ENCODE data around the gene CDKN2B-AS1.

Gene CDKN2B-AS1

GRCh38 chr9:22102146-22103053 is 107.8 kb downstream of the CDKN2B-AS1 start:
- no peaks in the 10 kb centered on the region for H3K36me3 ChIP-seq (ENCODE audit: control insufficient read depth, insufficient read depth, low read length)
- H3K9me3 ChIP-seq (ENCODE audit: control insufficient read depth, low read length): no peaks in the 10 kb centered on the region
- H3K4me1 ChIP-seq (ENCODE audit: control insufficient read depth, insufficient read depth, low read length, poor library complexity, severe bottlenecking): peaks cover 7% of the 10 kb centered on the region
- no peak overlapping the region for H3K4me3 ChIP-seq (ENCODE audit: insufficient read depth, low read depth, low read length, poor library complexity, severe bottlenecking)
- no peak overlapping the region for H3K27ac ChIP-seq (ENCODE audit: insufficient read depth, low read length, poor library complexity, severe bottlenecking)
- DNase-seq: no peak
- H3K27me3 ChIP-seq (replicated peaks; ENCODE audit: control insufficient read depth, insufficient read depth, low read length, poor library complexity, severe bottlenecking): no peaks in the 10 kb centered on the region

- H3K27ac ChIP-seq (ENCODE audit: insufficient read depth, low read length, poor library complexity, severe bottlenecking): no peak overlapping the region
- H3K4me1 ChIP-seq (ENCODE audit: control insufficient read depth, insufficient read depth, low read length, poor library complexity, severe bottlenecking): peaks cover 7% of the 10 kb centered on the region
- no peaks in the 10 kb centered on the region for H3K27me3 ChIP-seq (replicated peaks; ENCODE audit: control insufficient read depth, insufficient read depth, low read length, poor library complexity, severe bottlenecking)
- DNase-seq: no peak
- no peak overlapping the region for H3K4me3 ChIP-seq (ENCODE audit: insufficient read depth, low read depth, low read length, poor library complexity, severe bottlenecking)
- H3K9me3 ChIP-seq (ENCODE audit: control insufficient read depth, low read length): no peaks in the 10 kb centered on the region
- no peaks in the 10 kb centered on the region for H3K36me3 ChIP-seq (ENCODE audit: control insufficient read depth, insufficient read depth, low read length)
Observed at GRCh38 chr9:22103685-22104575, 109.3 kb downstream of the CDKN2B-AS1 start.

GRCh38 chr9:22105005-22105722 is 110.6 kb downstream of the CDKN2B-AS1 start:
- Histone ChIP-seq H3K27me3 (replicated peaks; ENCODE audit: control insufficient read depth, insufficient read depth, low read length, poor library complexity, severe bottlenecking) (no peaks in the 10 kb centered on the region), H3K4me1 (ENCODE audit: control insufficient read depth, insufficient read depth, low read length, poor library complexity, severe bottlenecking) (peaks cover 7% of the 10 kb centered on the region), H3K27ac (ENCODE audit: insufficient read depth, low read length, poor library complexity, severe bottlenecking) (no peak overlapping the region), H3K4me3 (ENCODE audit: insufficient read depth, low read depth, low read length, poor library complexity, severe bottlenecking) (no peak overlapping the region), H3K9me3 (ENCODE audit: control insufficient read depth, low read length) (no peaks in the 10 kb centered on the region), H3K36me3 (ENCODE audit: control insufficient read depth, insufficient read depth, low read length) (no peaks in the 10 kb centered on the region)
- DNase-seq: no peak

GRCh38 chr9:22107202-22108045 is 112.8 kb downstream of the CDKN2B-AS1 start:
- no peak for DNase-seq
- Histone ChIP-seq H3K4me3 (ENCODE audit: insufficient read depth, low read depth, low read length, poor library complexity, severe bottlenecking) (no peak overlapping the region), H3K36me3 (ENCODE audit: control insufficient read depth, insufficient read depth, low read length) (no peaks in the 10 kb centered on the region), H3K27me3 (replicated peaks; ENCODE audit: control insufficient read depth, insufficient read depth, low read length, poor library complexity, severe bottlenecking) (no peaks in the 10 kb centered on the region), H3K27ac (ENCODE audit: insufficient read depth, low read length, poor library complexity, severe bottlenecking) (no peak overlapping the region), H3K9me3 (ENCODE audit: control insufficient read depth, low read length) (no peaks in the 10 kb centered on the region), H3K4me1 (ENCODE audit: control insufficient read depth, insufficient read depth, low read length, poor library complexity, severe bottlenecking) (peaks cover 6% of the 10 kb centered on the region)

GRCh38 chr9:22108581-22109370 is 114.2 kb downstream of the CDKN2B-AS1 start:
- Histone ChIP-seq H3K36me3 (ENCODE audit: control insufficient read depth, insufficient read depth, low read length) (no peaks in the 10 kb centered on the region), H3K4me3 (ENCODE audit: insufficient read depth, low read depth, low read length, poor library complexity, severe bottlenecking) (no peak overlapping the region), H3K27me3 (replicated peaks; ENCODE audit: control insufficient read depth, insufficient read depth, low read length, poor library complexity, severe bottlenecking) (no peaks in the 10 kb centered on the region), H3K4me1 (ENCODE audit: control insufficient read depth, insufficient read depth, low read length, poor library complexity, severe bottlenecking) (no peaks in the 10 kb centered on the region), H3K27ac (ENCODE audit: insufficient read depth, low read length, poor library complexity, severe bottlenecking) (no peak overlapping the region), H3K9me3 (ENCODE audit: control insufficient read depth, low read length) (no peaks in the 10 kb centered on the region)
- DNase-seq: no peak

- Histone ChIP-seq H3K27ac (ENCODE audit: insufficient read depth, low read length, poor library complexity, severe bottlenecking) (no peak overlapping the region), H3K27me3 (replicated peaks; ENCODE audit: control insufficient read depth, insufficient read depth, low read length, poor library complexity, severe bottlenecking) (no peaks in the 10 kb centered on the region), H3K9me3 (ENCODE audit: control insufficient read depth, low read length) (no peaks in the 10 kb centered on the region), H3K4me1 (ENCODE audit: control insufficient read depth, insufficient read depth, low read length, poor library complexity, severe bottlenecking) (no peaks in the 10 kb centered on the region), H3K4me3 (ENCODE audit: insufficient read depth, low read depth, low read length, poor library complexity, severe bottlenecking) (no peak overlapping the region), H3K36me3 (ENCODE audit: control insufficient read depth, insufficient read depth, low read length) (no peaks in the 10 kb centered on the region)
- DNase-seq: no peak
Observed at GRCh38 chr9:22111176-22111953, 116.8 kb downstream of the CDKN2B-AS1 start.

- no peaks in the 10 kb centered on the region for H3K9me3 ChIP-seq (ENCODE audit: control insufficient read depth, low read length)
- H3K27me3 ChIP-seq (replicated peaks; ENCODE audit: control insufficient read depth, insufficient read depth, low read length, poor library complexity, severe bottlenecking): no peaks in the 10 kb centered on the region
- no peak for DNase-seq
- no peaks in the 10 kb centered on the region for H3K4me1 ChIP-seq (ENCODE audit: control insufficient read depth, insufficient read depth, low read length, poor library complexity, severe bottlenecking)
- no peak overlapping the region for H3K27ac ChIP-seq (ENCODE audit: insufficient read depth, low read length, poor library complexity, severe bottlenecking)
- no peaks in the 10 kb centered on the region for H3K36me3 ChIP-seq (ENCODE audit: control insufficient read depth, insufficient read depth, low read length)
- no peak overlapping the region for H3K4me3 ChIP-seq (ENCODE audit: insufficient read depth, low read depth, low read length, poor library complexity, severe bottlenecking)
Observed at GRCh38 chr9:22111954-22112247, 117.3 kb downstream of the CDKN2B-AS1 start.

- H3K27ac ChIP-seq (ENCODE audit: insufficient read depth, low read length, poor library complexity, severe bottlenecking): no peak overlapping the region
Observed at GRCh38 chr9:22112870-22113821, 118.6 kb downstream of the CDKN2B-AS1 start.

More at GRCh38 chr9:22112870-22113821, 118.6 kb downstream of the CDKN2B-AS1 start:
- H3K27me3 ChIP-seq (replicated peaks; ENCODE audit: control insufficient read depth, insufficient read depth, low read length, poor library complexity, severe bottlenecking): no peaks in the 10 kb centered on the region
- DNase-seq: no peak
- no peaks in the 10 kb centered on the region for H3K4me1 ChIP-seq (ENCODE audit: control insufficient read depth, insufficient read depth, low read length, poor library complexity, severe bottlenecking)
- no peaks in the 10 kb centered on the region for H3K36me3 ChIP-seq (ENCODE audit: control insufficient read depth, insufficient read depth, low read length)
- H3K4me3 ChIP-seq (ENCODE audit: insufficient read depth, low read depth, low read length, poor library complexity, severe bottlenecking): no peak overlapping the region
- no peaks in the 10 kb centered on the region for H3K9me3 ChIP-seq (ENCODE audit: control insufficient read depth, low read length)
